Measurements from ENCODE around the gene CLPTM1. TPM values are rescaled to one million over a fixed set of nuclear protein-coding genes. Genes with fewer than 3 reads are reported as not detected.
"Not testable (repeated sequence)": the region's sequence is repeated elsewhere in the genome, so short reads cannot be mapped to it uniquely, and the experiment has no call there.

Gene CLPTM1
- polyA plus RNA-seq, 1 of the 3 experiments (the other 2 are of a cell fraction) = 86.5 TPM

- peaks cover 0 to 20% of the 10 kb centered on the region in 2 experiments for H3K36me3 ChIP-seq (replicated peaks in 1 of 2; ENCODE audit: control insufficient read depth in 1 of 2, insufficient read depth in 2 of 2, low read length in 1 of 2)
- no peaks in the 10 kb centered on the region for H3K9me3 ChIP-seq
- WGBS (ENCODE audit: low lambda C conversion rate) = 93% methylated on average over 6 of the region's 12 CpGs
- H3K4me3 ChIP-seq (ENCODE audit: low read depth in 2 of 2, low read length in 1 of 2) = no peak overlapping the region
- H3F3A ChIP-seq (replicated peaks; ENCODE audit: insufficient read depth) = peaks cover 5% of the 10 kb centered on the region
- H3K4me1 ChIP-seq (ENCODE audit: control insufficient read depth in 1 of 2, insufficient read depth in 2 of 2, low read depth in 1 of 2, low read length in 1 of 2) = no peaks in the 10 kb centered on the region
- no peaks in the 10 kb centered on the region for H3K27me3 ChIP-seq (ENCODE audit: insufficient read depth)
- H3K4me2 ChIP-seq = no peak overlapping the region
- H3K27ac ChIP-seq (ENCODE audit: low read depth in 2 of 2, low read length in 1 of 2) = no peak overlapping the region
- H3K79me2 ChIP-seq (ENCODE audit: insufficient read depth) = no peaks in the 10 kb centered on the region
- no peak for DNase-seq
- ChIA-PET POLR2A (no interaction called here), CTCF (interaction anchor here (1.8 kb wide), 1 partner anchor 65 kb away, joined by 7 read pairs; no protein-coding TSS in a partner anchor)
- H4K20me1 ChIP-seq (ENCODE audit: insufficient read depth) = no peaks in the 10 kb centered on the region
- H3K9me2 ChIP-seq = no peaks in the 10 kb centered on the region
- H3K9ac ChIP-seq = no peak overlapping the region
- H2AFZ ChIP-seq (ENCODE audit: low read depth) = no peak overlapping the region
- TF ChIP-seq TCF12 (IDR thresholded peaks at IDR 0.05) (no peak), NFIC (IDR thresholded peaks at IDR 0.05; ENCODE audit: borderline replicate concordance) (no peak), CHD2 (IDR thresholded peaks at IDR 0.05; ENCODE audit: low read length, partially characterized antibody) (no peak), IRF3 (IDR thresholded peaks at IDR 0.05; ENCODE audit: low read depth, low read length) (no peak)
Measured at GRCh38 chr19:44993926-44994537, 38.9 kb downstream of the CLPTM1 start.

- Histone ChIP-seq H3K9me2 (no peaks in the 10 kb centered on the region), H3K4me1 (ENCODE audit: control insufficient read depth in 1 of 2, insufficient read depth in 2 of 2, low read depth in 1 of 2, low read length in 1 of 2) (peaks cover 0 to 5% of the 10 kb centered on the region in 2 experiments; a peak in 1 of 4 replicates), H3K27ac (ENCODE audit: low read depth in 2 of 2, low read length in 1 of 2) (no peak overlapping the region), H3K9ac (no peak overlapping the region), H2AFZ (ENCODE audit: low read depth) (no peak overlapping the region), H3K79me2 (ENCODE audit: insufficient read depth) (peaks cover 8% of the 10 kb centered on the region; the same call in 1 of the 2 replicates), H3K27me3 (ENCODE audit: insufficient read depth) (no peaks in the 10 kb centered on the region), H3K36me3 (replicated peaks in 1 of 2; ENCODE audit: control insufficient read depth in 1 of 2, insufficient read depth in 2 of 2, low read length in 1 of 2) (no peaks in the 10 kb centered on the region), H4K20me1 (ENCODE audit: insufficient read depth) (no peaks in the 10 kb centered on the region), H3K4me3 (ENCODE audit: low read depth in 2 of 2, low read length in 1 of 2) (no peak overlapping the region), H3F3A (replicated peaks; ENCODE audit: insufficient read depth) (peaks cover 8% of the 10 kb centered on the region), H3K9me3 (no peaks in the 10 kb centered on the region), H3K4me2 (no peak overlapping the region)
- TF ChIP-seq CHD2 (IDR thresholded peaks at IDR 0.05; ENCODE audit: low read length, partially characterized antibody) (no peak), FOXM1 (IDR thresholded peaks at IDR 0.05; ENCODE audit: low read depth) (no peak), YY1 (IDR thresholded peaks at IDR 0.05; ENCODE audit: low read depth) (no peak), FOSL2 (IDR thresholded peaks at IDR 0.05; ENCODE audit: borderline replicate concordance, low read depth) (no peak), RXRA (IDR thresholded peaks at IDR 0.05; ENCODE audit: borderline replicate concordance, low read depth) (no peak), TAF1 (IDR thresholded peaks at IDR 0.05; ENCODE audit: borderline replicate concordance, low read depth, low read length) (no peak), MXI1 (IDR thresholded peaks at IDR 0.05; ENCODE audit: low read depth, low read length) (no peak), TEAD4 (IDR thresholded peaks at IDR 0.05; ENCODE audit: borderline replicate concordance, insufficient read depth) (no peak), USF1 (IDR thresholded peaks at IDR 0.05; ENCODE audit: borderline replicate concordance, low read depth) (no peak), PBX3 (IDR thresholded peaks at IDR 0.05) (no peak), ELF1 (IDR thresholded peaks at IDR 0.05) (no peak)
- no peak for DNase-seq
- 81% methylated on average over 4 of the region's 4 CpGs for WGBS (ENCODE audit: low lambda C conversion rate)
- CTCF ChIA-PET = no interaction called here
- POLR2A ChIA-PET = no interaction called here
Measured at GRCh38 chr19:44998025-44998424, 42.8 kb downstream of the CLPTM1 start.

- H3K27me3 ChIP-seq (ENCODE audit: insufficient read depth); H3K36me3 ChIP-seq (replicated peaks in 1 of 2; ENCODE audit: control insufficient read depth in 1 of 2, insufficient read depth in 2 of 2, low read length in 1 of 2); H3K4me3 ChIP-seq (ENCODE audit: low read depth in 2 of 2, low read length in 1 of 2); POLR2A ChIA-PET; H3K27ac ChIP-seq (ENCODE audit: low read depth in 2 of 2, low read length in 1 of 2); H3K9ac ChIP-seq; H3K4me2 ChIP-seq; H3K9me2 ChIP-seq; H2AFZ ChIP-seq (ENCODE audit: low read depth); H3F3A ChIP-seq (replicated peaks; ENCODE audit: insufficient read depth); H4K20me1 ChIP-seq (ENCODE audit: insufficient read depth); DNase-seq; H3K4me1 ChIP-seq (ENCODE audit: control insufficient read depth in 1 of 2, insufficient read depth in 2 of 2, low read depth in 1 of 2, low read length in 1 of 2); H3K9me3 ChIP-seq; H3K79me2 ChIP-seq (ENCODE audit: insufficient read depth): not testable (repeated sequence)
- 65% methylated on average over 12 of the region's 12 CpGs for WGBS (ENCODE audit: low lambda C conversion rate)
- CTCF ChIA-PET = interaction anchor here (1.2 to 2.1 kb wide), 2 partner anchors 10 to 243 kb away, joined by 3 to 21 read pairs; no protein-coding TSS in a partner anchor
Measured at GRCh38 chr19:44999131-44999925, 44.1 kb downstream of the CLPTM1 start.

All from SK-N-SH (cell line).